Trophoblast cell (in vitro differentiated cells and primary cell): Measurements from ENCODE around the gene TSC22D3.
A peak's percentile ranks its signal among the peaks of the same experiment; 100 is the strongest.

Experiments
- DNase-seq, 2 donors: peaks; one replicate each; pipeline ENCODE4 v3.0.0-alpha.2; 2016
- H2AFZ ChIP-seq: 2 replicates; pipeline ENCODE4 v1.6.1; 2013; ENCODE audit warnings: low read length, moderate library complexity, mild to moderate bottlenecking; ENCODE audit not compliant: insufficient read depth, poor library complexity
- H2AK5ac ChIP-seq: 2 replicates; pipeline ENCODE4 v1.6.1; 2013; ENCODE audit warnings: mild to moderate bottlenecking, low read length
- H2BK120ac ChIP-seq: 2 replicates; pipeline ENCODE4 v1.6.1; 2013; ENCODE audit warnings: low read length, mild to moderate bottlenecking, moderate library complexity; ENCODE audit not compliant: insufficient read depth, poor library complexity
- H2BK12ac ChIP-seq: 2 replicates; pipeline ENCODE4 v1.6.1; 2013; ENCODE audit warnings: mild to moderate bottlenecking, low read length, moderate library complexity
- H2BK5ac ChIP-seq: 2 replicates; pipeline ENCODE4 v1.6.1; 2013; ENCODE audit warnings: low read length, low read depth, moderate library complexity, mild to moderate bottlenecking; ENCODE audit not compliant: poor library complexity
- H3K14ac ChIP-seq: 2 replicates; pipeline ENCODE4 v1.6.1; 2013; ENCODE audit warnings: mild to moderate bottlenecking, low read length
- H3K18ac ChIP-seq: 2 replicates; pipeline ENCODE4 v1.6.1; 2013; ENCODE audit warnings: mild to moderate bottlenecking, low read length
- H3K23ac ChIP-seq: 2 replicates; pipeline ENCODE4 v1.6.1; 2013; ENCODE audit warnings: low read length
- H3K27ac ChIP-seq: 2 replicates; pipeline ENCODE4 v1.5.1; 2013; ENCODE audit warnings: low read depth, mild to moderate bottlenecking, inconsistent platforms, low read length, moderate library complexity
- H3K27me3 ChIP-seq: 2 replicates; pipeline ENCODE4 v1.6.1; 2013; ENCODE audit warnings: inconsistent platforms, mild to moderate bottlenecking, low read length, moderate library complexity; ENCODE audit not compliant: insufficient read depth
- H3K36me3 ChIP-seq, 2 experiments: 1 replicate in 1 of 2; 2 replicates in 1 of 2; pipeline ENCODE4 v1.6.1; 2013; ENCODE audit warnings: low read length in 2 of 2, mild to moderate bottlenecking in 2 of 2, moderate library complexity in 1 of 2; ENCODE audit not compliant: insufficient read depth in 2 of 2, control insufficient read depth in 1 of 2
- H3K4ac ChIP-seq: 2 replicates; pipeline ENCODE4 v1.6.1; 2013; ENCODE audit warnings: low read depth, mild to moderate bottlenecking, low read length, moderate library complexity
- H3K4me1 ChIP-seq, 2 experiments: 1 replicate in 1 of 2; 2 replicates in 1 of 2; pipeline ENCODE4 v1.6.1; 2013; ENCODE audit warnings: low read length in 2 of 2, mild to moderate bottlenecking in 2 of 2, moderate library complexity in 1 of 2; ENCODE audit not compliant: insufficient read depth in 2 of 2, control insufficient read depth in 1 of 2
- H3K4me2 ChIP-seq: 2 replicates; pipeline ENCODE4 v1.6.1; 2013; ENCODE audit warnings: inconsistent platforms, mild to moderate bottlenecking, low read length, moderate library complexity
- H3K4me3 ChIP-seq: 2 replicates; pipeline ENCODE4 v1.5.1; 2013; ENCODE audit warnings: mild to moderate bottlenecking, low read depth, low read length, inconsistent platforms
- H3K79me1 ChIP-seq: one replicate; pipeline ENCODE4 v1.6.1; 2013; ENCODE audit warnings: low read length
- H3K79me2 ChIP-seq: 2 replicates; pipeline ENCODE4 v1.6.1; 2013; ENCODE audit warnings: low read length, mild to moderate bottlenecking; ENCODE audit not compliant: control insufficient read depth, insufficient read depth, poor library complexity
- H3K9ac ChIP-seq: 2 replicates; pipeline ENCODE4 v1.6.1; 2013; ENCODE audit warnings: mild to moderate bottlenecking, low read length
- H3K9me3 ChIP-seq: 2 replicates; pipeline ENCODE4 v1.6.1; 2013; ENCODE audit warnings: low read depth, mild to moderate bottlenecking, control low read depth, inconsistent platforms, low read length; ENCODE audit not compliant: insufficient read depth
- H4K12ac ChIP-seq: 2 replicates; pipeline ENCODE4 v1.6.1; 2013; ENCODE audit warnings: low read depth, mild to moderate bottlenecking, low read length, moderate library complexity
- H4K8ac ChIP-seq: 2 replicates; pipeline ENCODE4 v1.6.1; 2013; ENCODE audit warnings: low read depth, mild to moderate bottlenecking, low read length, moderate library complexity
- H4K91ac ChIP-seq: one replicate; pipeline ENCODE4 v1.6.1; 2013; ENCODE audit warnings: low read depth, mild to moderate bottlenecking, low read length, moderate library complexity
- WGBS: extraction: QIAGEN DNeasy Blood & Tissue Kit; methylation state at CpG from one replicate; pipeline ENCODE4 v1.1.7; 2013; ENCODE audit warnings: missing lambda C conversion rate; ENCODE audit not compliant: insufficient read length, insufficient coverage; ENCODE audit errors: extremely low coverage; 5-methylcytosine and 5-hydroxymethylcytosine counted together

TSC22D3 gene

DNA sequence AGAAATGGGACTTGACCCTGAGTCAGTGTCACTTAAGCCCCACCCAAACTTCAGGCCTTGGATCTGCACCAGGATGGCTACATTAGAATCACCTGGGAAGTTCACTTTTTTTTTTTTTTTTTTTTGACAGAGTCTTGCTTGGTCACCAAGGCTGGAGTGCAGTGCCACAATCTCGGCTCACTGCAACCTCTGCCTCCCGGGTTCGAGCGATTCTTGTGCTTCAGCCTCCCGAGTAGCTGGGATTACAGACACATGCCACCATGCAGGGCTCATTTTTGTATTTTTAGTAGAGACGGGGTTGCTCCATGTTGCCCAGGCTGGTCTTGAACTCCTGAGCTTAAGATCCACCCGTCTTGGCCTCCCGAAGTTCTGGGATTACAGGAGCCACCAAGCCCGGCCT is 4.9 kb upstream of the TSC22D3 start:
- Histone ChIP-seq H3K9me3 (no peaks in the 10 kb centered on the region), H4K12ac (no peak overlapping the region), H2BK120ac (no peak overlapping the region), H3K27me3 (peaks cover 9% of the 10 kb centered on the region), H3K27ac (no peak overlapping the region), H3K4me1 (no peaks in the 10 kb centered on the region), H3K4me2 (no peak overlapping the region), H3K79me1 (no peaks in the 10 kb centered on the region), H3K79me2 (no peaks in the 10 kb centered on the region), H3K4me3 (no peak overlapping the region), H2BK5ac (no peak overlapping the region), H3K14ac (no peak overlapping the region), H4K8ac (no peak overlapping the region), H3K4ac (no peak overlapping the region), H2BK12ac (no peak overlapping the region), H2AK5ac (no peak overlapping the region), H3K9ac (no peak overlapping the region), H2AFZ (no peak overlapping the region), H4K91ac (no peak overlapping the region), H3K18ac (no peak overlapping the region), H3K36me3 (no peaks in the 10 kb centered on the region), H3K23ac (no peak overlapping the region)
- no peak for DNase-seq
- no CpG with 5 or more reads among the region's 9 CpGs for WGBS

DNA sequence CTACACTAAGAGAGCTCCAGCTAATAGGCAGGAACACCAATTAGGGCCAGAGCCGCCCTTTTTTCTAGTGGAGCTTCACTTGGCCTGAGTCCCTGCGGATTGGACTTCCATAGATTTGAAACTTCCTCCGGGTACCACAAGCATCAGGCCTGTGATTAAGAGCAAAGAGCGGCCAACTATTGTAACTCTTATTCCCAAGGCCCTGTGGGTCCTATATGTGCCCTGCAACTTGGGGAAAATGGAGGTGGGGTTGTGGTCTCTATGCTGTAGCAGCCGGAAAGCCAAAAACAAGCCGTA is 1.9 kb upstream of the TSC22D3 start, which contains the start of gene NCBP2L:
NCBP2L (plus strand) TSS at position 198 of the 297 bp plus-strand sequence. CDS start 16,488 bp downstream, outside the sequence.
- no peak for DNase-seq
- Histone ChIP-seq H3K18ac (no peak within 1 kb of the TSS), H2BK5ac (no peak within 1 kb of the TSS), H3K9ac (no peak within 1 kb of the TSS), H3K4ac (no peak within 1 kb of the TSS), H3K79me2 (no peaks in the 10 kb centered on the region), H2BK120ac (no peak within 1 kb of the TSS), H4K91ac (no peak within 1 kb of the TSS), H3K4me2 (no peak within 1 kb of the TSS), H2AFZ (no peak within 1 kb of the TSS), H3K36me3 (no peaks in the 10 kb centered on the region), H2AK5ac (no peak within 1 kb of the TSS), H3K23ac (no peak within 1 kb of the TSS), H3K79me1 (no peaks in the 10 kb centered on the region), H4K12ac (no peak within 1 kb of the TSS), H3K4me3 (no peak within 1 kb of the TSS), H3K14ac (no peak within 1 kb of the TSS), H3K27ac (no peak within 1 kb of the TSS), H2BK12ac (no peak within 1 kb of the TSS), H3K27me3 (peaks cover 24% of the 10 kb centered on the region), H3K9me3 (no peaks in the 10 kb centered on the region), H4K8ac (no peak within 1 kb of the TSS), H3K4me1 (peaks cover 0 to 3% of the 10 kb centered on the region in 2 experiments)
- WGBS: no CpG with 5 or more reads among the region's 6 CpGs

- Histone ChIP-seq H3K14ac (no peak overlapping the region), H2BK12ac (no peak overlapping the region), H3K27me3 (peaks cover 24% of the 10 kb centered on the region), H4K8ac (no peak overlapping the region), H3K9ac (no peak overlapping the region), H3K4ac (no peak overlapping the region), H3K27ac (no peak overlapping the region), H3K4me1 (peaks cover 0 to 3% of the 10 kb centered on the region in 2 experiments), H3K79me2 (no peaks in the 10 kb centered on the region), H3K18ac (no peak overlapping the region), H2BK120ac (no peak overlapping the region), H4K91ac (no peak overlapping the region), H2BK5ac (no peak overlapping the region), H2AK5ac (no peak overlapping the region), H3K79me1 (no peaks in the 10 kb centered on the region), H3K36me3 (no peaks in the 10 kb centered on the region), H4K12ac (no peak overlapping the region), H3K9me3 (no peaks in the 10 kb centered on the region), H3K4me3 (no peak overlapping the region), H3K4me2 (no peak overlapping the region), H2AFZ (no peak overlapping the region), H3K23ac (no peak overlapping the region)
- peak; percentile 67 to 90 for DNase-seq
- WGBS: 88% methylated on average over 1 of the region's 20 CpGs
These were observed 1.3 kb upstream of the TSC22D3 start for GRCh38 chrX:107776649-107777535.

GRCh38 chrX:107775000-107775733 is 420 bp downstream of the TSC22D3 start:
- no peak overlapping the region for H3K14ac ChIP-seq
- peak overlapping the region; percentile 78 for H3K4me2 ChIP-seq
- H3K4me1 ChIP-seq: peaks cover 0 to 3% of the 10 kb centered on the region in 2 experiments
- H4K8ac ChIP-seq: no peak overlapping the region
- no peak overlapping the region for H3K4me3 ChIP-seq
- H2BK12ac ChIP-seq: no peak overlapping the region
- no peak overlapping the region for H3K18ac ChIP-seq
- H2AFZ ChIP-seq: no peak overlapping the region
- H3K27ac ChIP-seq: no peak overlapping the region
- no peak overlapping the region for H2BK120ac ChIP-seq
- no peak overlapping the region for H3K4ac ChIP-seq
- H3K9ac ChIP-seq: no peak overlapping the region
- no peaks in the 10 kb centered on the region for H3K9me3 ChIP-seq
- peaks cover 24% of the 10 kb centered on the region for H3K27me3 ChIP-seq
- H2BK5ac ChIP-seq: no peak overlapping the region
- no peaks in the 10 kb centered on the region for H3K79me2 ChIP-seq
- no peak overlapping the region for H4K12ac ChIP-seq
- no peak overlapping the region for H2AK5ac ChIP-seq
- H4K91ac ChIP-seq: no peak overlapping the region
- no peaks in the 10 kb centered on the region for H3K79me1 ChIP-seq
- H3K23ac ChIP-seq: no peak overlapping the region
- no peaks in the 10 kb centered on the region for H3K36me3 ChIP-seq
- no peak for DNase-seq
- WGBS: no CpG with 5 or more reads among the region's 40 CpGs
